HG02885 (cell line): ENCODE measurements around the gene CCDC134.
A peak's percentile ranks its signal among the peaks of the same experiment; 100 is the strongest.
"Not testable (repeated sequence)": the region's sequence is repeated elsewhere in the genome, so short reads cannot be mapped to it uniquely, and the experiment has no call there.

Experiments used
- ATAC-seq: cut with Tn5 transposase; IDR thresholded peaks from one replicate; pipeline ENCODE4 v1.9.1; 2021; ENCODE audit warnings: mild to moderate bottlenecking; ENCODE audit not compliant: unreplicated experiment, poor library complexity

The CCDC134 gene

GRCh38 chr22:41821471-41822316 is 21.2 kb downstream of the CCDC134 start:
- ATAC-seq: no peak

- ATAC-seq: no peak
Measured at GRCh38 chr22:41822317-41823057, 22.0 kb downstream of the CCDC134 start.

- no peak for ATAC-seq
Measured at GRCh38 chr22:41823797-41824196, 23.3 kb downstream of the CCDC134 start.

GRCh38 chr22:41825376-41825775 is 24.9 kb downstream of the CCDC134 start:
- no peak for ATAC-seq

- ATAC-seq: no peak
Measured at GRCh38 chr22:41826021-41826420, 25.5 kb downstream of the CCDC134 start.

- no peak for ATAC-seq
Measured at GRCh38 chr22:41826430-41827383, 26.2 kb downstream of the CCDC134 start.

GRCh38 chr22:41827671-41828070 is 27.2 kb downstream of the CCDC134 start:
- ATAC-seq: no peak

- ATAC-seq: no peak
Measured at GRCh38 chr22:41828516-41828915, 28.0 kb downstream of the CCDC134 start.

GRCh38 chr22:41830174-41830573 is 29.7 kb downstream of the CCDC134 start:
- ATAC-seq: no peak

- no peak for ATAC-seq
Measured at GRCh38 chr22:41831383-41831782, 30.9 kb downstream of the CCDC134 start.

GRCh38 chr22:41831828-41832552 is 31.5 kb downstream of the CCDC134 start:
- ATAC-seq: no peak

- peak; percentile 86 for ATAC-seq
Measured at GRCh38 chr22:41832553-41833368, 32.3 kb downstream of the CCDC134 start, which contains the start of gene SREBF2. Gene SREBF2, plus strand, starts transcription at chr22:41833105. Its CDS starts 166 bp downstream, at chr22:41833271.

- ATAC-seq: peak; percentile 21
Measured at GRCh38 chr22:41833369-41834004, 33.0 kb downstream of the CCDC134 start.

GRCh38 chr22:41834005-41834944 is 33.8 kb downstream of the CCDC134 start:
- ATAC-seq: no peak

GRCh38 chr22:41835462-41835861 is 35.0 kb downstream of the CCDC134 start:
- not testable (repeated sequence) for ATAC-seq

GRCh38 chr22:41836551-41836950 is 36.1 kb downstream of the CCDC134 start:
- ATAC-seq: no peak
